IMR-90 (cell line): ENCODE data around the gene ABCA3. TPM values are rescaled to one million over a fixed set of nuclear protein-coding genes. Genes with fewer than 3 reads are reported as not detected.

ENCODE experiments used
- ATAC-seq: fragments of 200-7000 bp; cut with Tn5 transposase; 2 replicates; pipeline ENCODE4 v1.9.1; 2020; ENCODE audit warnings: low read depth, mild to moderate bottlenecking, moderate library complexity
- BruUV-seq: library from RNA; stranded (reverse); fragments of 400-500 nt; replicated peaks from 2 replicates; lab custom pipeline; 2021; lab: Mats Ljungman, UMichigan
- CTCF ChIA-PET: fragments of 300-600 bp; formaldehyde crosslinking; extraction: SDS; loops from one replicate; lab custom pipeline; 2021; ENCODE audit warnings: antibody characterized with exemption; lab: Yijun Ruan, JAX
- POLR2A ChIA-PET: fragments of 300-600 bp; sonication (Branson Sonifier 250); formaldehyde crosslinking; loops from one replicate; lab custom pipeline; 2022; ENCODE audit warnings: antibody characterized with exemption; ENCODE audit not compliant: unreplicated experiment; lab: Charles Lee
- DNase-seq: peaks from one replicate; pipeline ENCODE4 v3.0.0; 2013
- H2AFZ ChIP-seq: replicated peaks from 2 replicates; pipeline ENCODE3; 2013; ENCODE audit warnings: low read length, mild to moderate bottlenecking; ENCODE audit not compliant: poor library complexity
- H2AK5ac ChIP-seq: 2 replicates; pipeline ENCODE4 v1.6.1; 2013; ENCODE audit warnings: low read depth, low read length, inconsistent platforms
- H2AK9ac ChIP-seq: replicated peaks from 2 replicates; pipeline ENCODE3; 2013; ENCODE audit warnings: mild to moderate bottlenecking, low read depth, low read length, moderate library complexity; ENCODE audit not compliant: poor library complexity
- H2BK120ac ChIP-seq: 2 replicates; pipeline ENCODE4 v1.6.1; 2013; ENCODE audit warnings: low read depth, low read length, inconsistent platforms
- H2BK15ac ChIP-seq: 3 replicates; pipeline ENCODE4 v1.6.1; 2013; ENCODE audit warnings: low read depth, low read length, inconsistent platforms
- H2BK20ac ChIP-seq: 2 replicates; pipeline ENCODE4 v1.6.1; 2013; ENCODE audit warnings: low read depth, mild to moderate bottlenecking, inconsistent platforms, low read length, moderate library complexity
- H2BK5ac ChIP-seq: 2 replicates; pipeline ENCODE4 v1.6.1; 2013; ENCODE audit warnings: mild to moderate bottlenecking, low read depth, low read length, inconsistent platforms; ENCODE audit not compliant: poor library complexity, severe bottlenecking
- H3K14ac ChIP-seq: replicated peaks from 2 replicates; pipeline ENCODE4 v1.6.1; 2013; ENCODE audit warnings: low read depth, low read length, inconsistent platforms
- H3K18ac ChIP-seq: 2 replicates; pipeline ENCODE4 v1.6.1; 2013; ENCODE audit warnings: low read depth, low read length, control low read depth
- H3K23ac ChIP-seq: 2 replicates; pipeline ENCODE4 v1.6.1; 2013; ENCODE audit warnings: low read depth, low read length, inconsistent platforms
- H3K27ac ChIP-seq: 2 replicates; pipeline ENCODE4 v1.5.1; 2013; ENCODE audit warnings: mild to moderate bottlenecking, control low read depth, low read length; ENCODE audit not compliant: insufficient read depth
- H3K27me3 ChIP-seq: 2 replicates; pipeline ENCODE4 v1.6.1; 2013; ENCODE audit warnings: low read length; ENCODE audit not compliant: control insufficient read depth, insufficient read depth
- H3K36me3 ChIP-seq: 2 replicates; pipeline ENCODE4 v1.6.1; 2013; ENCODE audit warnings: low read length, mixed read lengths; ENCODE audit not compliant: control insufficient read depth, insufficient read depth
- H3K4ac ChIP-seq: 2 replicates; pipeline ENCODE4 v1.6.1; 2013; ENCODE audit warnings: low read depth, low read length, inconsistent platforms
- H3K4me1 ChIP-seq: 2 replicates; pipeline ENCODE4 v1.6.1; 2013; ENCODE audit warnings: low read length, mixed read lengths; ENCODE audit not compliant: control insufficient read depth, insufficient read depth
- H3K4me2 ChIP-seq: 2 replicates; pipeline ENCODE4 v1.6.1; 2013; ENCODE audit warnings: low read depth, mild to moderate bottlenecking, control low read depth, low read length, moderate library complexity
- H3K4me3 ChIP-seq: 2 replicates; pipeline ENCODE4 v1.5.1; 2013; ENCODE audit warnings: low read depth, mild to moderate bottlenecking, control low read depth, low read length, moderate library complexity; ENCODE audit not compliant: insufficient read depth
- H3K56ac ChIP-seq: 2 replicates; pipeline ENCODE4 v1.6.1; 2013; ENCODE audit warnings: low read length, inconsistent platforms; ENCODE audit not compliant: insufficient read depth; ENCODE audit errors: extremely low read depth
- H3K79me1 ChIP-seq, 2 experiments: 2 replicates each; pipeline ENCODE4 v1.6.1; 2013; ENCODE audit warnings: low read length in 2 of 2, inconsistent platforms in 1 of 2, low read depth in 1 of 2
- H3K9ac ChIP-seq: 2 replicates; pipeline ENCODE4 v1.6.1; 2013; ENCODE audit warnings: low read depth, low read length, control low read depth
- H3K9me1 ChIP-seq: 2 replicates; pipeline ENCODE4 v1.6.1; 2013; ENCODE audit warnings: low read length, inconsistent platforms; ENCODE audit not compliant: insufficient read depth
- H3K9me3 ChIP-seq: 2 replicates; pipeline ENCODE4 v1.6.1; 2013; ENCODE audit warnings: low read length; ENCODE audit not compliant: control insufficient read depth, insufficient read depth
- H4K20me1 ChIP-seq: 2 replicates; pipeline ENCODE4 v1.6.1; 2013; ENCODE audit warnings: low read length, inconsistent platforms; ENCODE audit not compliant: insufficient read depth
- H4K5ac ChIP-seq: 2 replicates; pipeline ENCODE4 v1.6.1; 2013; ENCODE audit warnings: mild to moderate bottlenecking, low read depth, low read length, control low read depth
- H4K8ac ChIP-seq, 2 experiments: 2 replicates each; pipeline ENCODE4 v1.6.1; 2013; ENCODE audit warnings: low read depth in 2 of 2, low read length in 2 of 2, control low read depth in 1 of 2, inconsistent platforms in 1 of 2
- H4K91ac ChIP-seq: 2 replicates; pipeline ENCODE4 v1.6.1; 2013; ENCODE audit warnings: low read depth, low read length, inconsistent platforms; ENCODE audit not compliant: insufficient read depth
- BHLHE40 ChIP-seq: fragments of 150-350 bp; IDR thresholded peaks from 2 replicates; pipeline ENCODE4 v1.6.1; 2016; ENCODE audit warnings: mild to moderate bottlenecking, low read depth, low read length
- CEBPB ChIP-seq: IDR thresholded peaks from 2 replicates; pipeline ENCODE4 v1.6.1; 2012; ENCODE audit warnings: low read depth, low read length, improper control_type of control experiment
- CHD1 ChIP-seq: IDR thresholded peaks from 2 replicates; pipeline ENCODE4 v1.6.1; 2012; ENCODE audit warnings: low read depth, low read length, improper control_type of control experiment
- FOS ChIP-seq: fragments of 150-350 bp; IDR thresholded peaks from 2 replicates; pipeline ENCODE4 v1.6.1; 2016; ENCODE audit warnings: low read depth, low read length
- MAFK ChIP-seq: IDR thresholded peaks from 2 replicates; pipeline ENCODE4 v1.6.1; 2012; ENCODE audit warnings: low read depth, low read length, improper control_type of control experiment
- MXI1 ChIP-seq: IDR thresholded peaks from 2 replicates; pipeline ENCODE4 v1.6.1; 2012; ENCODE audit warnings: low read depth, mild to moderate bottlenecking, low read length, moderate library complexity, borderline replicate concordance
- NFE2L2 ChIP-seq: fragments of 150-350 bp; IDR thresholded peaks from 2 replicates; pipeline ENCODE4 v1.6.1; 2016; ENCODE audit warnings: low read depth, mild to moderate bottlenecking, low read length
- POLR2A ChIP-seq: IDR thresholded peaks from 2 replicates; pipeline ENCODE4 v1.6.1; 2012; ENCODE audit warnings: mild to moderate bottlenecking, low read depth, low read length
- RAD21 ChIP-seq: IDR thresholded peaks from 2 replicates; pipeline ENCODE4 v1.6.1; 2012; ENCODE audit warnings: low read length, improper control_type of control experiment
- RCOR1 ChIP-seq: IDR thresholded peaks from 2 replicates; pipeline ENCODE4 v1.6.1; 2012; ENCODE audit warnings: mild to moderate bottlenecking, low read length, improper control_type of control experiment; ENCODE audit not compliant: insufficient replicate concordance
- RFX5 ChIP-seq: IDR thresholded peaks from 2 replicates; pipeline ENCODE4 v1.8.0; 2012; ENCODE audit warnings: low read depth, mild to moderate bottlenecking, low read length, moderate library complexity
- SMC3 ChIP-seq: fragments of 150-350 bp; IDR thresholded peaks from 2 replicates; pipeline ENCODE4 v1.6.1; 2016; ENCODE audit warnings: low read depth, mild to moderate bottlenecking, antibody characterized with exemption, low read length, moderate library complexity
- WGBS, 2 experiments: methylation state at CpG; one replicate each; pipeline versions ENCODE4 v1.1.5 to v1.1.7; 2013; ENCODE audit warnings: missing lambda C conversion rate in 2 of 2; ENCODE audit not compliant: insufficient read length in 1 of 2; ENCODE audit errors: extremely low coverage in 2 of 2; 5-methylcytosine and 5-hydroxymethylcytosine counted together
- dilution Hi-C: fragments of 300-500 bp; cut with HindIII; formaldehyde crosslinking; loops from one replicate; pipeline ENCODE4 v1.14.3; 2018; ENCODE audit warnings: low sequenced_read_pairs; ENCODE audit not compliant: unreplicated experiment
- in situ Hi-C: fragments of 300-500 bp; cut with MboI; formaldehyde crosslinking; loops from 3 replicates; pipeline ENCODE4 v1.14.3; 2019; ENCODE audit warnings: low sequenced_read_pairs, inconsistent platforms, mixed read lengths
- intact Hi-C: fragments of 100-400 bp; cut with micrococcal nuclease; formaldehyde crosslinking; loops from 2 replicates; pipeline ENCODE4 v1.10.0; 2022
- polyA plus RNA-seq, 3 experiments: library from polyadenylated mRNA; depleted of rRNA; stranded (reverse); fragments of >200 nt; gene quantifications; 2 replicates each; pipeline ENCODE4 v1.2.3, GENCODE V29; 2012; ENCODE audit warnings: low replicate concordance in 1 of 3
- total RNA-seq: library from RNA; depleted of rRNA; stranded (reverse); fragments of >200 nt; gene quantifications from 2 replicates; pipeline ENCODE4 v1.2.3, GENCODE V29; 2012
- TF ChIP-seq, protein P1 (sequence below): conservative IDR thresholded peaks from 2 replicates; pipeline ENCODE4 v1.5.1; 2012; ENCODE audit warnings: mild to moderate bottlenecking, low read depth, low read length, improper control_type of control experiment
- TF ChIP-seq, protein P2 (sequence below): fragments of 150-350 bp; IDR thresholded peaks from 2 replicates; pipeline ENCODE4 v1.6.1; 2016; ENCODE audit warnings: low read depth, mild to moderate bottlenecking, low read length, moderate library complexity, borderline replicate concordance
- TF ChIP-seq, protein P3 (sequence below): fragments of 150-350 bp; IDR thresholded peaks from 2 replicates; pipeline ENCODE4 v1.6.1; 2017; ENCODE audit warnings: mild to moderate bottlenecking, antibody characterized with exemption, low read length, low read depth

Gene ABCA3
- total and polyA plus RNA-seq, 2 of the 4 experiments (the other 2 are of a cell fraction), result 0.18 to 0.22 TPM

DNA sequence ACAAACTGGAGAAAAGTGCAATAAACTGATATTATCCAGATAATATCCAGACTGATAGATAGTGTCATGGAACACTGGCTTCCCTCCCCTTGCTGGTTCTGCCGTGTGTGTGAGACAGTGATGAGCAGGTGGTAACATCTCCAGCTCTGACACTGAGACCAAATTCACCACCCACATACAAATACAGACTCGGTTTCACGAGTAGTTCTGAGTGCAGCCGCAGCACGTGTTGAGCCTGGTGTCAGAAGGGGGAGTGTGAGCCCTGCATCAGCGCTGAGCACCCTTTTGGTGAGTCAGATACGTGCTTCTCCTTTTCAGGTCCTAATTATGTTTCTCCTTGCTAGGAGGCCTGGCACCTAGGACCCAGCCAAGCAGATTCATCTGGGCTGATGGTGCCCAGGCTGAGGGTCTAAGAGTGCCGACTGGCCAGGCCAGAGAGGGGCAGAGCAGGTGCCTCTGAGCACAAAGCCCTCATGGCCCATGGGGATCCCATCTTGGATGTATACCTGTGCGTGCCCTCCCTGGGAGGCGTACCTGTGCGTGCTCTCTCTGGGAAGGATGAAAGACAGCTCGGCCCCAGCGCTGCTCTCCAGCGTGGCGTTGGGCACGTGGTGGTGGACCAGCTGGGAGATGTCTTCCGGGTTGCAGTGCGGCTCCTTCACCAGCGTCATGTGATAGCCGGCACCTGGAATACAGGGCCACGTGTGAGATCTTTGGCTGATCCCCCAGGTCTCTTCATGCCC, 45.3 kb downstream of the ABCA3 start:
- Histone ChIP-seq H3K79me1 (no peaks in the 10 kb centered on the region), H3K27me3 (peaks cover 17% of the 10 kb centered on the region), H3K9me3 (no peaks in the 10 kb centered on the region), H3K9me1 (no peaks in the 10 kb centered on the region), H3K4ac (no peak overlapping the region), H4K20me1 (no peaks in the 10 kb centered on the region), H3K4me3 (no peak overlapping the region), H3K36me3 (no peaks in the 10 kb centered on the region), H2BK15ac (no peak overlapping the region), H4K91ac (no peak overlapping the region), H3K4me2 (no peak overlapping the region), H2BK5ac (no peak overlapping the region), H2AK9ac (no peak overlapping the region), H2BK120ac (no peak overlapping the region), H2AK5ac (no peak overlapping the region), H3K27ac (no peak overlapping the region), H3K56ac (no peak overlapping the region), H4K8ac (no peak overlapping the region), H3K9ac (no peak overlapping the region), H3K23ac (no peak overlapping the region), H3K18ac (no peak overlapping the region), H2BK20ac (no peak overlapping the region), H3K4me1 (no peaks in the 10 kb centered on the region), H3K14ac (no peak overlapping the region), H2AFZ (peak overlapping the region; percentile 41), H4K5ac (no peak overlapping the region)
- intact Hi-C loops, result no loop called here
- in situ Hi-C loops, result no loop called here
- TF ChIP-seq BHLHE40, result no peak
- no peak for TF ChIP-seq SMC3
- TF ChIP-seq MAFK, result no peak
- TF ChIP-seq CHD1, result no peak
- no peak for TF ChIP-seq MXI1
- no peak for TF ChIP-seq RCOR1
- no peak for TF ChIP-seq NFE2L2
- TF ChIP-seq POLR2A, result no peak
- TF ChIP-seq CEBPB, result no peak
- TF ChIP-seq RAD21, result no peak
- TF ChIP-seq, protein P1, sequence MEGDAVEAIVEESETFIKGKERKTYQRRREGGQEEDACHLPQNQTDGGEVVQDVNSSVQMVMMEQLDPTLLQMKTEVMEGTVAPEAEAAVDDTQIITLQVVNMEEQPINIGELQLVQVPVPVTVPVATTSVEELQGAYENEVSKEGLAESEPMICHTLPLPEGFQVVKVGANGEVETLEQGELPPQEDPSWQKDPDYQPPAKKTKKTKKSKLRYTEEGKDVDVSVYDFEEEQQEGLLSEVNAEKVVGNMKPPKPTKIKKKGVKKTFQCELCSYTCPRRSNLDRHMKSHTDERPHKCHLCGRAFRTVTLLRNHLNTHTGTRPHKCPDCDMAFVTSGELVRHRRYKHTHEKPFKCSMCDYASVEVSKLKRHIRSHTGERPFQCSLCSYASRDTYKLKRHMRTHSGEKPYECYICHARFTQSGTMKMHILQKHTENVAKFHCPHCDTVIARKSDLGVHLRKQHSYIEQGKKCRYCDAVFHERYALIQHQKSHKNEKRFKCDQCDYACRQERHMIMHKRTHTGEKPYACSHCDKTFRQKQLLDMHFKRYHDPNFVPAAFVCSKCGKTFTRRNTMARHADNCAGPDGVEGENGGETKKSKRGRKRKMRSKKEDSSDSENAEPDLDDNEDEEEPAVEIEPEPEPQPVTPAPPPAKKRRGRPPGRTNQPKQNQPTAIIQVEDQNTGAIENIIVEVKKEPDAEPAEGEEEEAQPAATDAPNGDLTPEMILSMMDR, result no peak
- no peak for TF ChIP-seq RFX5
- TF ChIP-seq, protein P2, sequence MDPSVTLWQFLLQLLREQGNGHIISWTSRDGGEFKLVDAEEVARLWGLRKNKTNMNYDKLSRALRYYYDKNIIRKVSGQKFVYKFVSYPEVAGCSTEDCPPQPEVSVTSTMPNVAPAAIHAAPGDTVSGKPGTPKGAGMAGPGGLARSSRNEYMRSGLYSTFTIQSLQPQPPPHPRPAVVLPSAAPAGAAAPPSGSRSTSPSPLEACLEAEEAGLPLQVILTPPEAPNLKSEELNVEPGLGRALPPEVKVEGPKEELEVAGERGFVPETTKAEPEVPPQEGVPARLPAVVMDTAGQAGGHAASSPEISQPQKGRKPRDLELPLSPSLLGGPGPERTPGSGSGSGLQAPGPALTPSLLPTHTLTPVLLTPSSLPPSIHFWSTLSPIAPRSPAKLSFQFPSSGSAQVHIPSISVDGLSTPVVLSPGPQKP, result no peak
- no peak for TF ChIP-seq FOS
- TF ChIP-seq, protein P3, sequence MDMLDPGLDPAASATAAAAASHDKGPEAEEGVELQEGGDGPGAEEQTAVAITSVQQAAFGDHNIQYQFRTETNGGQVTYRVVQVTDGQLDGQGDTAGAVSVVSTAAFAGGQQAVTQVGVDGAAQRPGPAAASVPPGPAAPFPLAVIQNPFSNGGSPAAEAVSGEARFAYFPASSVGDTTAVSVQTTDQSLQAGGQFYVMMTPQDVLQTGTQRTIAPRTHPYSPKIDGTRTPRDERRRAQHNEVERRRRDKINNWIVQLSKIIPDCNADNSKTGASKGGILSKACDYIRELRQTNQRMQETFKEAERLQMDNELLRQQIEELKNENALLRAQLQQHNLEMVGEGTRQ, result no peak
- no TSS peak for BruUV-seq
- ATAC-seq (no peak), DNase-seq (no peak)
- ChIA-PET POLR2A (no interaction called here), CTCF (interaction anchor here (0.6 kb wide), 1 partner anchor 8 kb away, joined by 3 read pairs; no protein-coding TSS in a partner anchor)
- 65% methylated on average over 15 of the region's 21 CpGs; no CpG with 5 or more reads in 1 of the 2 experiments for WGBS, 2 experiments
- dilution Hi-C loops, result no loop called here
